HG03025 (cell line): ENCODE results near the gene ZMAT3.
"Not testable (repeated sequence)": the region's sequence is repeated elsewhere in the genome, so short reads cannot be mapped to it uniquely, and the experiment has no call there.

ENCODE experiments used
- ATAC-seq: cut with Tn5 transposase; IDR thresholded peaks from one replicate; pipeline ENCODE4 v1.9.1; 2021; ENCODE audit warnings: mild to moderate bottlenecking, moderate library complexity; ENCODE audit not compliant: unreplicated experiment, low FRiP score

ZMAT3 gene

GRCh38 chr3:179069762-179070390 lies 1.7 kb downstream of the ZMAT3 start:
- no peak for ATAC-seq

- no peak for ATAC-seq
Measured at GRCh38 chr3:179068779-179069530, 2.7 kb downstream of the ZMAT3 start.

GRCh38 chr3:179067839-179068238 lies 3.8 kb downstream of the ZMAT3 start:
- ATAC-seq: no peak

- no peak for ATAC-seq
Measured at GRCh38 chr3:179067291-179067690, 4.3 kb downstream of the ZMAT3 start.

GRCh38 chr3:179063945-179064560 lies 7.6 kb downstream of the ZMAT3 start:
- ATAC-seq: no peak

- no peak for ATAC-seq
Measured at GRCh38 chr3:179056326-179056725, 15.3 kb downstream of the ZMAT3 start.

- not testable (repeated sequence) for ATAC-seq
Measured at GRCh38 chr3:179054565-179054964, 17.0 kb downstream of the ZMAT3 start.

- peak; percentile 84 for ATAC-seq
Measured at GRCh38 chr3:179046497-179047353, 24.9 kb downstream of the ZMAT3 start.

- peak; percentile 57 for ATAC-seq
Measured at GRCh38 chr3:179045719-179046402, 25.7 kb downstream of the ZMAT3 start.

GRCh38 chr3:179038899-179039251 lies 32.7 kb downstream of the ZMAT3 start:
- not testable (repeated sequence) for ATAC-seq

- no peak for ATAC-seq
Measured at GRCh38 chr3:179038216-179038898, 33.3 kb downstream of the ZMAT3 start.

GRCh38 chr3:179037351-179037750 lies 34.3 kb downstream of the ZMAT3 start:
- ATAC-seq: no peak

- no peak for ATAC-seq
Measured at GRCh38 chr3:179036626-179037300, 34.8 kb downstream of the ZMAT3 start.

GRCh38 chr3:179036226-179036625 lies 35.4 kb downstream of the ZMAT3 start:
- ATAC-seq: no peak

- ATAC-seq: no peak
Measured at GRCh38 chr3:179035232-179035631, 36.4 kb downstream of the ZMAT3 start.

- not testable (repeated sequence) for ATAC-seq
Measured at GRCh38 chr3:179033304-179033657, 38.3 kb downstream of the ZMAT3 start.

- not testable (repeated sequence) for ATAC-seq
Measured at GRCh38 chr3:179032454-179033303, 38.9 kb downstream of the ZMAT3 start.

- ATAC-seq: no peak
Measured at GRCh38 chr3:179029096-179029495, 42.5 kb downstream of the ZMAT3 start.
